ENCODE measurements around the gene LRP1B.

LRP1B gene

GRCh38 chr2:141364821-141365220, 766.0 kb downstream of the LRP1B start:
- H3K4me1 ChIP-seq: no peaks in the 10 kb centered on the region

GRCh38 chr2:141362311-141362710, 768.5 kb downstream of the LRP1B start:
- no peaks in the 10 kb centered on the region for H3K4me1 ChIP-seq
- no peak overlapping the region for H3K4me2 ChIP-seq
- no peak overlapping the region for H3K9ac ChIP-seq
- H3K27ac ChIP-seq: no peak overlapping the region
- no peak overlapping the region for H3K4me3 ChIP-seq
- H4K20me1 ChIP-seq: no peaks in the 10 kb centered on the region
- no peaks in the 10 kb centered on the region for H3K27me3 ChIP-seq
- TF ChIP-seq Cebpa-rat (IDR thresholded peaks at IDR 0.05): no peak
- H3K9me3 ChIP-seq: no peaks in the 10 kb centered on the region
- no peaks in the 10 kb centered on the region for H3K36me3 ChIP-seq

More at GRCh38 chr2:141364821-141365220, 766.0 kb downstream of the LRP1B start:
- Histone ChIP-seq H4K20me1 (no peaks in the 10 kb centered on the region), H3K4me2 (no peak overlapping the region), H3K27ac (no peak overlapping the region), H3K27me3 (no peaks in the 10 kb centered on the region), H3K9me3 (no peaks in the 10 kb centered on the region), H3K9ac (no peak overlapping the region), H3K36me3 (no peaks in the 10 kb centered on the region), H3K4me3 (no peak overlapping the region)
- no peak for TF ChIP-seq Cebpa-rat (IDR thresholded peaks at IDR 0.05)

DNA sequence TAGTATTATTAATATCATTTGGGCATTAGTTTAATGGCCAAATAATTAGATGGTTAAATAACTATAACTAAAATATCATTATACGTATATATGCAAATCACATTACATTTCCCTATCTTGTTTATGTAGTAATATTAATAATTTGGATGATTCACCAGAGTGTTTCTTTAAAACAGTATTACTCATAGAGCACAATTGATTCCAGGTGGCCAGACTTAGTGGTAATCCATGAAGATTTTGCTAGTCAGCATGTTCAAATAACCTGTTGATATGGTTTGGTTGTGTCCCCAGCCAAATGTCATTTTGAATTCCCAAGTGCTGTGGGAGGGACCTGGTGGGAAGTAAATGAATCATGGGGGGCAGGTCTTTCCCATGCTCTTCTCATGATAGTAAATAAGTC, 782.3 kb downstream of the LRP1B start:
- Histone ChIP-seq H4K20me1 (no peaks in the 10 kb centered on the region), H3K27ac (no peak overlapping the region)
- TF ChIP-seq Cebpa-rat (IDR thresholded peaks at IDR 0.05): no peak

DNA sequence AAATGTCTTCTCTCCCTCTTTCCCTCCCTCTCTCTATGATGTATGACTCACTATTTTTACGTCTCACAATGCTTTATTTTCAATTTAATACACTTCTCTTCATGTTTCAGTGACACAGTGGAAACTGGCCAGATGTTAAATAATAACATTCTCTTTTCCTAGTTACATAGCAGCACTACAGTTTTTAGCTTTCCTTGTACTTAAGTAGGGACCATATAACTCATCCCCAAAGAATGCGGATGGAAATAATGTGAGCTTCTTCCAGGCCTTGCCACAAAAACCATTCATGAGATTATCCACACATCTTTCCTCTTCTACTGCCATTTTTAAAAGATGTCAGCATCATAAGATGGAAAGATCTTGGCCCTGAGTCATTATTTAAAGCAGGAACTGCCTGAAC, 789.4 kb downstream of the LRP1B start:
- no peaks in the 10 kb centered on the region for H3K9me3 ChIP-seq
- H3K4me1 ChIP-seq: no peaks in the 10 kb centered on the region
- H3K4me2 ChIP-seq: no peak overlapping the region
- H4K20me1 ChIP-seq: no peaks in the 10 kb centered on the region
- TF ChIP-seq Cebpa-rat (IDR thresholded peaks at IDR 0.05): no peak
- H3K36me3 ChIP-seq: no peaks in the 10 kb centered on the region
- no peak overlapping the region for H3K4me3 ChIP-seq
- no peak overlapping the region for H3K9ac ChIP-seq
- no peaks in the 10 kb centered on the region for H3K27me3 ChIP-seq
- no peak overlapping the region for H3K27ac ChIP-seq

More for the DNA sequence above, 782.3 kb downstream of the LRP1B start:
- Histone ChIP-seq H3K36me3 (no peaks in the 10 kb centered on the region), H3K9ac (no peak overlapping the region), H3K4me2 (no peak overlapping the region), H3K27me3 (no peaks in the 10 kb centered on the region), H3K4me1 (no peaks in the 10 kb centered on the region), H3K9me3 (no peaks in the 10 kb centered on the region), H3K4me3 (no peak overlapping the region)

DNA sequence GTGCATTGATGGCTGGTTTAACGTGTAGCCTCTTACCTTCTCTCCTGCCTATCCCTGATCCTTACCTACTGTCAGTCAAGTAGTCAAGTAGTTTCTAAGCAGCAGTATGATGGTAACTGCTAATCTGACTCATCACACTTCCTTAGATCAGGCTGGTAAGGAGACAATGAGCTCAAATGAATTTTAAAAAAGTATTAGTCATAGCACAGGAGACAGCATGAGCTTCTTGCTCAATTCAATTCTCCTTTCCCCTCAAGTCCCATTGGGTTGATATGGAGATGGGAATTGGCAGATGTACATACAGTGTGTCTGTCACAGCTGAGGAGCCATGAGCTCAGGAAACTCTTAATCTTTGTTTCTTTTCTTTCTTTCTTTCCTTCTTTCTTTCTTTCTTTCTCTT, 799.7 kb downstream of the LRP1B start:
- Histone ChIP-seq H4K20me1 (no peaks in the 10 kb centered on the region), H3K4me3 (no peak overlapping the region), H3K27me3 (no peaks in the 10 kb centered on the region), H3K36me3 (no peaks in the 10 kb centered on the region), H3K4me2 (no peak overlapping the region), H3K9ac (no peak overlapping the region), H3K4me1 (no peaks in the 10 kb centered on the region), H3K27ac (no peak overlapping the region), H3K9me3 (no peaks in the 10 kb centered on the region)
- no peak for TF ChIP-seq Cebpa-rat (IDR thresholded peaks at IDR 0.05)

GRCh38 chr2:141329964-141330363, 800.9 kb downstream of the LRP1B start:
- Histone ChIP-seq H4K20me1 (no peaks in the 10 kb centered on the region), H3K4me1 (no peaks in the 10 kb centered on the region), H3K36me3 (no peaks in the 10 kb centered on the region), H3K4me2 (no peak overlapping the region), H3K27me3 (no peaks in the 10 kb centered on the region), H3K9me3 (no peaks in the 10 kb centered on the region), H3K27ac (no peak overlapping the region), H3K9ac (no peak overlapping the region), H3K4me3 (no peak overlapping the region)
- no peak for TF ChIP-seq Cebpa-rat (IDR thresholded peaks at IDR 0.05)

- H3K36me3 ChIP-seq: no peaks in the 10 kb centered on the region
- no peaks in the 10 kb centered on the region for H3K9me3 ChIP-seq
- H3K27ac ChIP-seq: no peak overlapping the region
- no peak overlapping the region for H3K9ac ChIP-seq
- TF ChIP-seq Cebpa-rat (IDR thresholded peaks at IDR 0.05): no peak
- no peaks in the 10 kb centered on the region for H3K4me1 ChIP-seq
- no peak overlapping the region for H3K4me2 ChIP-seq
- H3K4me3 ChIP-seq: no peak overlapping the region
- no peaks in the 10 kb centered on the region for H3K27me3 ChIP-seq
- no peaks in the 10 kb centered on the region for H4K20me1 ChIP-seq
Observed at GRCh38 chr2:141323571-141323970, 807.2 kb downstream of the LRP1B start.

GRCh38 chr2:141317986-141318385, 812.8 kb downstream of the LRP1B start:
- TF ChIP-seq Cebpa-rat (IDR thresholded peaks at IDR 0.05): no peak
- no peaks in the 10 kb centered on the region for H3K36me3 ChIP-seq
- H3K4me3 ChIP-seq: no peak overlapping the region
- no peaks in the 10 kb centered on the region for H3K27me3 ChIP-seq
- no peak overlapping the region for H3K27ac ChIP-seq
- H3K4me2 ChIP-seq: no peak overlapping the region
- H3K9ac ChIP-seq: no peak overlapping the region
- no peaks in the 10 kb centered on the region for H4K20me1 ChIP-seq
- no peaks in the 10 kb centered on the region for H3K4me1 ChIP-seq
- H3K9me3 ChIP-seq: no peaks in the 10 kb centered on the region

GRCh38 chr2:141316606-141317005, 814.2 kb downstream of the LRP1B start:
- Histone ChIP-seq H3K27me3 (no peaks in the 10 kb centered on the region), H3K27ac (no peak overlapping the region), H3K36me3 (no peaks in the 10 kb centered on the region), H3K9ac (no peak overlapping the region), H3K4me1 (no peaks in the 10 kb centered on the region), H4K20me1 (no peaks in the 10 kb centered on the region), H3K4me3 (no peak overlapping the region), H3K4me2 (no peak overlapping the region), H3K9me3 (no peaks in the 10 kb centered on the region)
- TF ChIP-seq Cebpa-rat (IDR thresholded peaks at IDR 0.05): no peak

- H3K9me3 ChIP-seq: no peaks in the 10 kb centered on the region
- H3K9ac ChIP-seq: no peak overlapping the region
- no peak overlapping the region for H3K4me2 ChIP-seq
- H3K27ac ChIP-seq: no peak overlapping the region
- H3K4me1 ChIP-seq: no peaks in the 10 kb centered on the region
- no peak for TF ChIP-seq Cebpa-rat (IDR thresholded peaks at IDR 0.05)
- no peak overlapping the region for H3K4me3 ChIP-seq
- no peaks in the 10 kb centered on the region for H3K36me3 ChIP-seq
- H3K27me3 ChIP-seq: no peaks in the 10 kb centered on the region
- no peaks in the 10 kb centered on the region for H4K20me1 ChIP-seq
Observed at GRCh38 chr2:141316103-141316502, 814.7 kb downstream of the LRP1B start.

GRCh38 chr2:141313972-141314371, 816.8 kb downstream of the LRP1B start:
- TF ChIP-seq Cebpa-rat (IDR thresholded peaks at IDR 0.05): no peak
- Histone ChIP-seq H3K4me3 (no peak overlapping the region), H3K36me3 (no peaks in the 10 kb centered on the region), H3K9me3 (no peaks in the 10 kb centered on the region), H4K20me1 (no peaks in the 10 kb centered on the region), H3K4me1 (no peaks in the 10 kb centered on the region), H3K27me3 (no peaks in the 10 kb centered on the region), H3K27ac (no peak overlapping the region), H3K4me2 (no peak overlapping the region), H3K9ac (no peak overlapping the region)
